ENCODE measurements around the gene NQO1. TPM values are rescaled to one million over a fixed set of nuclear protein-coding genes. Genes with fewer than 3 reads are reported as not detected.
A peak's percentile ranks its signal among the peaks of the same experiment; 100 is the strongest.

NQO1 gene
- total and polyA plus RNA-seq, 3 experiments from 2014 or later: 3.1 to 16.9 (median 16.0) TPM

- H3K27me3 Mint-ChIP-seq: no peaks in the 10 kb centered on the region
- H3K36me3 Mint-ChIP-seq: peaks cover 0 to 11% (median 2%) of the 10 kb centered on the region in 3 donors
- no peak overlapping the region for H3K4me3 Mint-ChIP-seq
- Histone ChIP-seq H3K27ac (ENCODE audit: low read depth, low read length) (no peak overlapping the region), H3K36me3 (ENCODE audit: insufficient read depth, low read length) (no peaks in the 10 kb centered on the region), H3K4me3 (ENCODE audit: low read length) (no peak overlapping the region), H3K27me3 (ENCODE audit: insufficient read depth, low read length, poor library complexity, severe bottlenecking) (no peaks in the 10 kb centered on the region), H3K4me1 (ENCODE audit: insufficient read depth, low read length) (no peaks in the 10 kb centered on the region), H3K9me3 (ENCODE audit: low read length) (no peaks in the 10 kb centered on the region)
- POLR2A ChIA-PET: no interaction called here
- peaks cover 0 to 6% (median 5%) of the 10 kb centered on the region in 3 donors for H3K4me1 Mint-ChIP-seq
- DNase-seq: no peak
- no peaks in the 10 kb centered on the region for H3K9me3 Mint-ChIP-seq
- CTCF ChIA-PET: interaction anchor here (1.1 to 8.6 kb wide), 4 partner anchors 12 to 58 kb away, joined by 3 to 96 read pairs (median 10); partner anchors contain the start of genes NOB1 and NQO1
- H3K27ac Mint-ChIP-seq: no peak overlapping the region
Observed at GRCh38 chr16:69711115-69711740, 15.1 kb downstream of the NQO1 start.

- Histone ChIP-seq H3K27me3 (ENCODE audit: insufficient read depth, low read length, poor library complexity, severe bottlenecking) (no peaks in the 10 kb centered on the region), H3K4me1 (ENCODE audit: insufficient read depth, low read length) (no peaks in the 10 kb centered on the region), H3K9me3 (ENCODE audit: low read length) (no peaks in the 10 kb centered on the region), H3K27ac (ENCODE audit: low read depth, low read length) (no peak overlapping the region), H3K36me3 (ENCODE audit: insufficient read depth, low read length) (no peaks in the 10 kb centered on the region), H3K4me3 (ENCODE audit: low read length) (no peak overlapping the region)
- no peak overlapping the region for H3K4me3 Mint-ChIP-seq
- peak overlapping the region in 5 of 8 donors; percentile 0 to 79 (median 31) for H3K27ac Mint-ChIP-seq
- CTCF ChIA-PET: interaction anchor here (0.8 to 8.6 kb wide), 14 partner anchors 10 to 73 kb away, joined by 3 to 96 read pairs (median 4); partner anchors contain the start of genes NOB1 and NQO1
- DNase-seq: peak in 2 of 5 donors; percentile 44 to 58
- no peaks in the 10 kb centered on the region for H3K27me3 Mint-ChIP-seq
- H3K9me3 Mint-ChIP-seq: no peaks in the 10 kb centered on the region
- H3K36me3 Mint-ChIP-seq: peaks cover 0 to 14% (median 2%) of the 10 kb centered on the region in 3 donors
- POLR2A ChIA-PET: interaction anchor here (0.6 to 1.5 kb wide), 2 partner anchors 45 to 418 kb away, joined by 3 to 5 read pairs; partner anchors contain the start of gene NOB1
- peaks cover 0 to 6% (median 5%) of the 10 kb centered on the region in 3 donors for H3K4me1 Mint-ChIP-seq
Observed at GRCh38 chr16:69709456-69710084, 16.8 kb downstream of the NQO1 start.

GRCh38 chr16:69707920-69708683 is 18.3 kb downstream of the NQO1 start:
- ChIA-PET CTCF (interaction anchor here (1.1 to 8.6 kb wide), 9 partner anchors 18 to 222 kb away, joined by 3 to 96 read pairs (median 4); partner anchors contain the start of genes NOB1 and NQO1), POLR2A (no interaction called here)
- Histone ChIP-seq H3K36me3 (ENCODE audit: insufficient read depth, low read length) (no peaks in the 10 kb centered on the region), H3K27me3 (ENCODE audit: insufficient read depth, low read length, poor library complexity, severe bottlenecking) (no peaks in the 10 kb centered on the region), H3K4me3 (ENCODE audit: low read length) (no peak overlapping the region), H3K4me1 (ENCODE audit: insufficient read depth, low read length) (no peaks in the 10 kb centered on the region), H3K9me3 (ENCODE audit: low read length) (no peaks in the 10 kb centered on the region), H3K27ac (ENCODE audit: low read depth, low read length) (no peak overlapping the region)
- Mint-ChIP-seq H3K4me1 (peaks cover 0 to 6% (median 5%) of the 10 kb centered on the region in 3 donors), H3K27ac (peak overlapping the region in 5 of 8 donors; percentile 13 to 52 (median 37)), H3K9me3 (no peaks in the 10 kb centered on the region), H3K36me3 (peaks cover 0 to 22% (median 2%) of the 10 kb centered on the region in 3 donors), H3K27me3 (no peaks in the 10 kb centered on the region), H3K4me3 (no peak overlapping the region)
- no peak for DNase-seq

GRCh38 chr16:69706975-69707340 is 19.4 kb downstream of the NQO1 start:
- peaks cover 0 to 6% (median 5%) of the 10 kb centered on the region in 3 donors for H3K4me1 Mint-ChIP-seq
- no peaks in the 10 kb centered on the region for H3K9me3 ChIP-seq (ENCODE audit: low read length)
- CTCF ChIA-PET: interaction anchor here (8.6 kb wide), 1 partner anchor 47 kb away, joined by 96 read pairs; the partner anchor contains the start of gene NOB1
- H3K4me3 Mint-ChIP-seq: no peak overlapping the region
- no peak for DNase-seq
- H3K9me3 Mint-ChIP-seq: no peaks in the 10 kb centered on the region
- H3K4me1 ChIP-seq (ENCODE audit: insufficient read depth, low read length): no peaks in the 10 kb centered on the region
- no peak overlapping the region for H3K27ac ChIP-seq (ENCODE audit: low read depth, low read length)
- POLR2A ChIA-PET: no interaction called here
- no peak overlapping the region for H3K4me3 ChIP-seq (ENCODE audit: low read length)
- H3K36me3 Mint-ChIP-seq: peaks cover 0 to 20% (median 2%) of the 10 kb centered on the region in 3 donors
- no peaks in the 10 kb centered on the region for H3K27me3 ChIP-seq (ENCODE audit: insufficient read depth, low read length, poor library complexity, severe bottlenecking)
- H3K36me3 ChIP-seq (ENCODE audit: insufficient read depth, low read length): peaks cover 5% of the 10 kb centered on the region
- peak overlapping the region in 4 of 8 donors; percentile 2 to 47 (median 30) for H3K27ac Mint-ChIP-seq
- H3K27me3 Mint-ChIP-seq: no peaks in the 10 kb centered on the region

GRCh38 chr16:69706256-69706974 is 19.9 kb downstream of the NQO1 start:
- Histone ChIP-seq H3K4me3 (ENCODE audit: low read length) (no peak overlapping the region), H3K27me3 (ENCODE audit: insufficient read depth, low read length, poor library complexity, severe bottlenecking) (no peaks in the 10 kb centered on the region)
- POLR2A ChIA-PET: interaction anchor here (0.7 kb wide), 2 partner anchors 27 to 393 kb away, joined by 4 to 6 read pairs; no protein-coding TSS in a partner anchor

GRCh38 chr16:69703638-69704037 is 22.7 kb downstream of the NQO1 start:
- no peak for DNase-seq
- no peak overlapping the region for H3K4me3 ChIP-seq (ENCODE audit: low read length)
- Mint-ChIP-seq H3K27ac (peak overlapping the region in 4 of 8 donors; percentile 6 to 59 (median 25)), H3K9me3 (no peaks in the 10 kb centered on the region), H3K4me1 (peaks cover 0 to 4% (median 0%) of the 10 kb centered on the region in 3 donors), H3K4me3 (no peak overlapping the region), H3K36me3 (peaks cover 0 to 41% (median 0%) of the 10 kb centered on the region in 3 donors), H3K27me3 (no peaks in the 10 kb centered on the region)
- CTCF ChIA-PET: interaction anchor here (3.5 kb wide), 1 partner anchor 51 kb away, joined by 21 read pairs; the partner anchor contains the start of gene NOB1
- H3K27me3 ChIP-seq (ENCODE audit: insufficient read depth, low read length, poor library complexity, severe bottlenecking): no peaks in the 10 kb centered on the region
- H3K4me1 ChIP-seq (ENCODE audit: insufficient read depth, low read length): no peaks in the 10 kb centered on the region
- no peak overlapping the region for H3K27ac ChIP-seq (ENCODE audit: low read depth, low read length)
- no peaks in the 10 kb centered on the region for H3K9me3 ChIP-seq (ENCODE audit: low read length)
- POLR2A ChIA-PET: interaction anchor here (0.6 to 1.0 kb wide), 2 partner anchors 51 to 407 kb away, joined by 4 to 6 read pairs; partner anchors contain the start of gene NOB1
- H3K36me3 ChIP-seq (ENCODE audit: insufficient read depth, low read length): peaks cover 5% of the 10 kb centered on the region

More at GRCh38 chr16:69706256-69706974, 19.9 kb downstream of the NQO1 start:
- no peaks in the 10 kb centered on the region for H3K9me3 Mint-ChIP-seq
- peaks cover 0 to 6% (median 5%) of the 10 kb centered on the region in 3 donors for H3K4me1 Mint-ChIP-seq
- H3K36me3 Mint-ChIP-seq: peaks cover 0 to 26% (median 2%) of the 10 kb centered on the region in 3 donors
- H3K4me3 Mint-ChIP-seq: no peak overlapping the region
- peak overlapping the region in 5 of 8 donors; percentile 2 to 64 (median 36) for H3K27ac Mint-ChIP-seq
- Histone ChIP-seq H3K36me3 (ENCODE audit: insufficient read depth, low read length) (peaks cover 5% of the 10 kb centered on the region), H3K9me3 (ENCODE audit: low read length) (no peaks in the 10 kb centered on the region), H3K27ac (ENCODE audit: low read depth, low read length) (no peak overlapping the region), H3K4me1 (ENCODE audit: insufficient read depth, low read length) (no peaks in the 10 kb centered on the region)
- no peaks in the 10 kb centered on the region for H3K27me3 Mint-ChIP-seq
- CTCF ChIA-PET: interaction anchor here (8.6 kb wide), 1 partner anchor 48 kb away, joined by 96 read pairs; the partner anchor contains the start of gene NOB1
- no peak for DNase-seq

- DNase-seq: no peak
- Mint-ChIP-seq H3K9me3 (no peaks in the 10 kb centered on the region), H3K4me1 (peaks cover 0 to 4% (median 0%) of the 10 kb centered on the region in 3 donors), H3K27ac (peak overlapping the region in 4 of 8 donors; percentile 14 to 61 (median 43)), H3K4me3 (no peak overlapping the region), H3K27me3 (no peaks in the 10 kb centered on the region), H3K36me3 (peaks cover 0 to 42% (median 0%) of the 10 kb centered on the region in 3 donors)
- ChIA-PET POLR2A (no interaction called here), CTCF (interaction anchor here (3.5 kb wide), 1 partner anchor 53 kb away, joined by 21 read pairs; the partner anchor contains the start of gene NOB1)
- Histone ChIP-seq H3K9me3 (ENCODE audit: low read length) (no peaks in the 10 kb centered on the region), H3K4me1 (ENCODE audit: insufficient read depth, low read length) (no peaks in the 10 kb centered on the region), H3K36me3 (ENCODE audit: insufficient read depth, low read length) (peaks cover 5% of the 10 kb centered on the region), H3K27me3 (ENCODE audit: insufficient read depth, low read length, poor library complexity, severe bottlenecking) (no peaks in the 10 kb centered on the region), H3K27ac (ENCODE audit: low read depth, low read length) (no peak overlapping the region), H3K4me3 (ENCODE audit: low read length) (no peak overlapping the region)
Observed at GRCh38 chr16:69701866-69702265, 24.5 kb downstream of the NQO1 start.

All from CD8-positive, alpha-beta memory T cell (primary cell).